ENCODE data around the gene KCNA10.

Gene KCNA10

DNA sequence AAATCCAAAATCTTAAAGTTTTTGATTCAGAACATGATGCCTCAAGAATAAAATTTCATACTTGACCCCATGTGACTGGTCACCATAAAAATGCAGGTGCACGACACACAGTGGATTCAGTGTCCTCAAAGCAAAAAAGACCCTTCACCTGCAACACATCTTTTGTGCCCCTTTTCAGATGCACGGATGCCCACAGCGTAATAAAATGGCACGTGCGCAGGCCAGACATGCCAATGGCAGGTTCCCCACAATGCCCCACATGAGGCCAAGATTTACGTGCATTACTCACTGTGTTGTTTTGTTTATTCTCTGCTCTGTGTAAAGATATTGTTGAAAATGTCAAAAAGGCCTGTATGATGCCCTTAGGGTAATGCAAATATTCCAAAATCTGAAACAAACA lies 9.3 kb downstream of the KCNA10 start:
- no peak overlapping the region for H3K4me2 ChIP-seq (ENCODE audit: low read length)
- H3K27me3 ChIP-seq (ENCODE audit: control insufficient read depth, insufficient read depth, low read length) = peaks cover 20% of the 10 kb centered on the region
- H3K4me1 ChIP-seq (ENCODE audit: control insufficient read depth, insufficient read depth, low read length) = no peaks in the 10 kb centered on the region
- no peak overlapping the region for H3K9ac ChIP-seq (ENCODE audit: low read depth, low read length)
- no peaks in the 10 kb centered on the region for H3K36me3 ChIP-seq (ENCODE audit: insufficient read depth, low read length)
- no peaks in the 10 kb centered on the region for H3K9me3 ChIP-seq (replicated peaks; ENCODE audit: low read length)
- H3K4me3 ChIP-seq (ENCODE audit: low read length) = no peak overlapping the region

DNA sequence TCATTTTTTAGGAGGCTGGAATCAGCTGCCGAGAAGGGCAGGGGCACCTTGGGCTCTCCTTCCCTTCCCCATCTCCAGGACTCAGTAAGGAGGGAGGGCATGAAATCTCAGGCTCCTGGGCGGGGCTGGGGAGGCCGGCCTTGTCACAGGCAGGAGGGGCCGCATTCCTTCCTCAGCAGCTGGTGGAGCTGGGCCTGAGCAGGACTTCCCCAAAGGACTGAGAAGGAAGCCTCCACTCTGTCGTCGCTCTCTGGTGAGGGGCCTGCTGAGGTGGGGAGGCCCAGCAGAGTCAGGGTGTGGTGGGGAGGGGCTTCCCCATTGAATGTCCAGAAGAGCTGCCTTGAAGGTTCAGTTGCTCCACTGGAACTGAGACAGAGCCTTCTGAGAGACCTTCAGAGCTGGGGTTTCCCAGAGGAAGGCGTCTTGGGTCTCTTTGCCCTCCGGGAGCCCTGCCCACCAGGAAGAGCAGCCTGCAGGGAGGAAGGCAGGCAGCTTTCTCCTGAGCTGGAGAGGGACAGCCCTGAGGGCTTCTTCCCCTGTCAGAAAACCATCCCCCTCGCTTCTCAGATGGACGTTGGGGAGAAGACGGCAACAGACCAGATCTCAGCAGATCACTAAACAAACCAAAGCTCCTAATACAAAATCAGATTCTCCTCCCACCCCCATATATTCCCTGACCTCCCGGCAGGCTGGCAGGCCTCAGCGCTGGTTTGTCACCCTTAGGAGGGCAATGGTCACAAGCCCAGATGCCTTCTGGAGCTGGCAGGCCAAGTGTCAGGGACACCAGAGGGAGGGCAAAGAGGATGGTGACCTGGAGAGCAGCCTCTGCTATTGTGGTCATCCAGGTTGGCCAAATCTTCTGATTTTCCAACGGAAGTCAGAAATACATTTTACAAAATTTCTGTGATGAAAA lies 10.7 kb downstream of the KCNA10 start:
- Histone ChIP-seq H3K9me3 (replicated peaks; ENCODE audit: low read length) (no peaks in the 10 kb centered on the region), H3K4me3 (ENCODE audit: low read length) (no peak overlapping the region), H3K27me3 (ENCODE audit: control insufficient read depth, insufficient read depth, low read length) (peaks cover 31% of the 10 kb centered on the region), H3K36me3 (ENCODE audit: insufficient read depth, low read length) (no peaks in the 10 kb centered on the region), H3K4me2 (ENCODE audit: low read length) (no peak overlapping the region), H3K9ac (ENCODE audit: low read depth, low read length) (no peak overlapping the region), H3K4me1 (ENCODE audit: control insufficient read depth, insufficient read depth, low read length) (no peaks in the 10 kb centered on the region)

DNA sequence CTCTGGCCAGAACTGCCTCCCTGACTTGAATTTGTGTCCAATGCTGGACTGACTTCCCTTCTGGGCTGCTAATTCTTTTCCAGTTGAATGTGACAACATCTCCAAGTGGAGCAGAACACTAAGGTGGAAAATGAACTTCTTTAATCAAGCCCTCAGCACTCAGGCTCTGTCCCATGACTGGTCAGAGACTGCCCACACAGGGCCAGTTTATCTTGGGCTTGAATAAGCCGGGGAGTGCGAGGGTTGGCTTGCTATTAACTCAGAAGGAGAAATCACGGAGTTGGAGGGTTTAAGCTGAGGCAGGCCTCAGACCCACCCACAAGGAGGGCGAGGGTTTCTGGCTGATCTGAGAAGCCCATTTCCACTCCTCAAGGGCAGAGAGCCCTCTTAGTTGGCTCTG lies 12.4 kb downstream of the KCNA10 start:
- Histone ChIP-seq H3K4me3 (ENCODE audit: low read length) (no peak overlapping the region), H3K27me3 (ENCODE audit: control insufficient read depth, insufficient read depth, low read length) (peaks cover 48% of the 10 kb centered on the region), H3K4me2 (ENCODE audit: low read length) (no peak overlapping the region), H3K36me3 (ENCODE audit: insufficient read depth, low read length) (no peaks in the 10 kb centered on the region), H3K9me3 (replicated peaks; ENCODE audit: low read length) (no peaks in the 10 kb centered on the region), H3K4me1 (ENCODE audit: control insufficient read depth, insufficient read depth, low read length) (no peaks in the 10 kb centered on the region), H3K9ac (ENCODE audit: low read depth, low read length) (no peak overlapping the region)

DNA sequence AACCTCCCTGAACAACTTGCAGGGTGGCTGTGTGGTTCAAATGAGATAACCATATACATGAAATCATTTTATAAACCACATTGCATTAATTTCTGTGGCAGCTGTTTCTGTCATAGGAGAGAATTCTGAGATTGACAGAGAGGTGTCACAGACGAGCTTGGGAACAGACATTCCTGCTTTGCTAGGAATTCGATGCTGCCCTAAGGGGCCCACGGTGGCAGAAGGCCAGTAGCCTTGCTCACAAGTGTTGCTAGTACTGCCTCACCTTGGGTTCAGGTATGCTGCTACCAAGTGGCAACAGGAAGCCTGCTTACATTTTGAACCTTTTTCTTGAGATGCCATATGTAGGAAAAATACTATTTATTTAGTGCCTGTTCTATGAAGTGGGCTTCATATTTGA lies 13.4 kb downstream of the KCNA10 start:
- no peaks in the 10 kb centered on the region for H3K9me3 ChIP-seq (replicated peaks; ENCODE audit: low read length)
- H3K4me1 ChIP-seq (ENCODE audit: control insufficient read depth, insufficient read depth, low read length) = no peaks in the 10 kb centered on the region
- H3K27me3 ChIP-seq (ENCODE audit: control insufficient read depth, insufficient read depth, low read length) = peaks cover 49% of the 10 kb centered on the region
- H3K4me2 ChIP-seq (ENCODE audit: low read length) = no peak overlapping the region
- no peak overlapping the region for H3K9ac ChIP-seq (ENCODE audit: low read depth, low read length)
- H3K36me3 ChIP-seq (ENCODE audit: insufficient read depth, low read length) = no peaks in the 10 kb centered on the region
- H3K4me3 ChIP-seq (ENCODE audit: low read length) = no peak overlapping the region

DNA sequence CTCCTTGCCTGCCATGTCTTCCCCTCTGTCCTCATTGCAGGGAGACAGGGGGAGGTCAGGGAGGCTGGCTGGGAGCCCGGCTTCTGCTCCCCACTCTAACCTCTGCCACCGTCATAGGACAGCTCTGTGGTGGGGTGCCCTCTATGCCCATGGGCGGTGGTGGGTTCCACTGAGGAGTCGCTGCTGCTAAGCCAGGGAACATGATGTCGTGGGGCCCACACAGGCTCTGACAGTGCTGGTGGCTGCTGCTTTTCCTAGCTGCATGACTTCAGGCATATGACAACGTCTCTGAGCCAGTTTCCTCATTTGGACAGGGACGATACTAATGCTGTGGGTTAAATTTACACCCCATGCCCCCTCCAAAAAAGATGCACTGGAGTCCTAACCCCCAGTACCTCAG lies 14.7 kb downstream of the KCNA10 start:
- H3K4me1 ChIP-seq (ENCODE audit: control insufficient read depth, insufficient read depth, low read length) = no peaks in the 10 kb centered on the region
- no peaks in the 10 kb centered on the region for H3K9me3 ChIP-seq (replicated peaks; ENCODE audit: low read length)
- H3K27me3 ChIP-seq (ENCODE audit: control insufficient read depth, insufficient read depth, low read length) = peaks cover 57% of the 10 kb centered on the region
- no peak overlapping the region for H3K9ac ChIP-seq (ENCODE audit: low read depth, low read length)
- no peak overlapping the region for H3K4me2 ChIP-seq (ENCODE audit: low read length)
- no peaks in the 10 kb centered on the region for H3K36me3 ChIP-seq (ENCODE audit: insufficient read depth, low read length)
- H3K4me3 ChIP-seq (ENCODE audit: low read length) = no peak overlapping the region

DNA sequence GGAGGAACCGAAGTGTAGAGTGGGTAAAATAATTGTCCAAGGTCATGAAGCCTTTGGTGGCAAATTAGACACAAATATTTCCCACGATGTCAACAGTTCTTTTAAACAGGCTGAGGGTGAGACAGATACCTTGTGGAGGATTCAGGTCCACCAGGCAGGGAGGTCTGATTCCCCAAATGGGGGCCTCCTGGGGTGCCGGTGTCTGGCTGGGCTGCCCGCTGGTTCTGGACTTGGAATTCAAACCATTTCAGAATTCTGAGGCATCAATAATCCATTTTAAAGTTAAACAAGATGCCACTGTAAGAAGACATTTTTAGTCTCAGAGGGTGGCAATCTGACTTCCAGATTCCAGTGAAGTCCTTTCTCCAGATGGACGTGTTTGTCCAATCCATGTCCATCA lies 15.5 kb downstream of the KCNA10 start:
- Histone ChIP-seq H3K4me1 (ENCODE audit: control insufficient read depth, insufficient read depth, low read length) (no peaks in the 10 kb centered on the region), H3K4me2 (ENCODE audit: low read length) (no peak overlapping the region), H3K4me3 (ENCODE audit: low read length) (no peak overlapping the region), H3K36me3 (ENCODE audit: insufficient read depth, low read length) (no peaks in the 10 kb centered on the region), H3K27me3 (ENCODE audit: control insufficient read depth, insufficient read depth, low read length) (peaks cover 55% of the 10 kb centered on the region), H3K9me3 (replicated peaks; ENCODE audit: low read length) (no peaks in the 10 kb centered on the region), H3K9ac (ENCODE audit: low read depth, low read length) (no peak overlapping the region)

DNA sequence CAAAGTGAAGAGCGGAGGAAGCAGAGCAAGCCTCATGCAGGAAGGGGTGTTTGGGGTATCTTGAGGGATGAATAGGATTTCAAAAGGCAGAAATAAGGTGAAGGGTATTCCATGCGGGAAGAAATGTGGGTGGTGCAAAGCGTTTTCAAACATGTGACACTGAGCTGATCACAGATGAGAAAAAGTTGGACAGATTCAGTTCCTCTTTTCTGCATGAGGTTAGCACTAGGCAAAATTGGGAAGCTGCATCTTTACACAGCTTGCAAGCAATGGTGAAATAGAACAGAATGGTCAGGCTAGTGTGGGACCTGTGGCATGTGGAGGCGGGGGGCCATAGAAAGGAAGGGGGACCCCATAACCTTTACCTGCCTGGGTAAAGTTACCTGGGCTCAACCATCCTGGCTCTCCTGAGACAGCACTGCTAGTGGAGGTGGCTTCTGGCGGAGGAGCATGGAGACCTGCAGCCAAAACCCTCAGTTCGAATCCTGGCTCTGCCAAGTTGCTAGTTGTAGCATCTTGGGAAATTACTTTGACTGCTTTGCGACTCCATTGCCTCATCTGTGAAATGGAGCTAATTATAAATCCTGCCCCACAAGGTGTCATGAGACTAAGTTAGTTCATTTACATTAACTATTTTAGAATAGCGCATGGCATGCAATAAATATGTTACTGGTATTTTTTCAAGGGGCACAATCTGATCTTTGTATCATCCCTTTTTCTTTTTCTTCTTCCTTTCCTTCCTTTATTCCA lies 16.4 kb downstream of the KCNA10 start:
- no peaks in the 10 kb centered on the region for H3K36me3 ChIP-seq (ENCODE audit: insufficient read depth, low read length)
- no peaks in the 10 kb centered on the region for H3K9me3 ChIP-seq (replicated peaks; ENCODE audit: low read length)
- no peak overlapping the region for H3K9ac ChIP-seq (ENCODE audit: low read depth, low read length)
- H3K4me3 ChIP-seq (ENCODE audit: low read length) = no peak overlapping the region
- peaks cover 58% of the 10 kb centered on the region for H3K27me3 ChIP-seq (ENCODE audit: control insufficient read depth, insufficient read depth, low read length)
- no peak overlapping the region for H3K4me2 ChIP-seq (ENCODE audit: low read length)
- H3K4me1 ChIP-seq (ENCODE audit: control insufficient read depth, insufficient read depth, low read length) = no peaks in the 10 kb centered on the region

DNA sequence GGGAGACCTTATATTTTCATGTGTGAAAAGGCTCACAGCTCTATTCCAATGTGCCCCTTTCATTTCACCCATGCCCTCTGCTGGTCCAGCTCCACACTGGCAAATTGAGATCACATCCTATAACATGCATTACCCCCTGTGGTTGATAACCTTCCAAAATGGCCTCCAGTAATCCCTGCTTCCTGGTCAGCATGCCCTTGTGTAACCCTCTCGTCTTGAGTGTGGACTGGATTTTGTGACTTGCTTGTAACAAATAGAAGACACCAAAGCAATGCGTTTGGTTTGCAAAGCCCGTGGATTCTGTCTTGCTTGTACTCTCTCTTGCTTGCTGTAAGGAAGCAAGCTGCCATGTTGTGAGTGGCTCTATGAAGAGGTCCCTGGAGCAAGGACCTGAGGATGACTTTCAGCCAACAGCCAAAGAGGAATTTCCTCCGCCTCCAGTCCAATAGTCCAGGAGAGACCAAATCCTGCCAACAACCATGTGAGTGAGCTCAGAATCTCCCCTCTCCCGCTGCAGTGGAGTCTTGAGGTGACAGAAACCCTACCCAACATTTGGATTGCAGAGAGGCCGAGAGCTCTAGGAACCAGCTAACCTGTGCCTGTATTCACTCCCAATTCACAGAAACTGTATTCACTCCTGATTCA lies 17.4 kb downstream of the KCNA10 start:
- no peaks in the 10 kb centered on the region for H3K9me3 ChIP-seq (replicated peaks; ENCODE audit: low read length)
- H3K9ac ChIP-seq (ENCODE audit: low read depth, low read length) = no peak overlapping the region
- H3K4me3 ChIP-seq (ENCODE audit: low read length) = no peak overlapping the region
- no peak overlapping the region for H3K4me2 ChIP-seq (ENCODE audit: low read length)
- H3K4me1 ChIP-seq (ENCODE audit: control insufficient read depth, insufficient read depth, low read length) = no peaks in the 10 kb centered on the region
- peaks cover 51% of the 10 kb centered on the region for H3K27me3 ChIP-seq (ENCODE audit: control insufficient read depth, insufficient read depth, low read length)
- no peaks in the 10 kb centered on the region for H3K36me3 ChIP-seq (ENCODE audit: insufficient read depth, low read length)

DNA sequence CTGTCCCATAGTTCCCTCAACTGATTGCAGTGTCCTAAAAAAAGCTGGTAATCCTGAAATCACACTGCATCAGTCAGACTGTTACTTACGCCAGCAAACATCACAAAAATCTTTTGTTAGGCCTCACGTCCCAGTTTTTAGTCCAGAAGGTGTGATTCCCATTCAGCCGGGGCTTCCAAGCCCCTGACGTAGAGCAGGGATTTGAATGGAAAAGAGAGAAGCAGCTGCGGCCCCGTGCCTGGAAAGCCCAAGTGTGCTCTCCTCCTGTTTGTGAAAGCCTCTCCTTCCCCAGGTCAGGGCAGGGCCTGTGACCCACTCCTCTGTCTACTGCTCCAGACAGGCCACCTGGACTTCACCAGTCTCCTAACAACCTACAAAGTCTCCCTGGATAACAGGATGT lies 20.7 kb downstream of the KCNA10 start:
- Histone ChIP-seq H3K9ac (ENCODE audit: low read depth, low read length) (no peak overlapping the region), H3K4me3 (ENCODE audit: low read length) (no peak overlapping the region), H3K27me3 (ENCODE audit: control insufficient read depth, insufficient read depth, low read length) (peaks cover 52% of the 10 kb centered on the region), H3K36me3 (ENCODE audit: insufficient read depth, low read length) (no peaks in the 10 kb centered on the region), H3K4me1 (ENCODE audit: control insufficient read depth, insufficient read depth, low read length) (no peaks in the 10 kb centered on the region), H3K9me3 (replicated peaks; ENCODE audit: low read length) (no peaks in the 10 kb centered on the region), H3K4me2 (ENCODE audit: low read length) (no peak overlapping the region)

DNA sequence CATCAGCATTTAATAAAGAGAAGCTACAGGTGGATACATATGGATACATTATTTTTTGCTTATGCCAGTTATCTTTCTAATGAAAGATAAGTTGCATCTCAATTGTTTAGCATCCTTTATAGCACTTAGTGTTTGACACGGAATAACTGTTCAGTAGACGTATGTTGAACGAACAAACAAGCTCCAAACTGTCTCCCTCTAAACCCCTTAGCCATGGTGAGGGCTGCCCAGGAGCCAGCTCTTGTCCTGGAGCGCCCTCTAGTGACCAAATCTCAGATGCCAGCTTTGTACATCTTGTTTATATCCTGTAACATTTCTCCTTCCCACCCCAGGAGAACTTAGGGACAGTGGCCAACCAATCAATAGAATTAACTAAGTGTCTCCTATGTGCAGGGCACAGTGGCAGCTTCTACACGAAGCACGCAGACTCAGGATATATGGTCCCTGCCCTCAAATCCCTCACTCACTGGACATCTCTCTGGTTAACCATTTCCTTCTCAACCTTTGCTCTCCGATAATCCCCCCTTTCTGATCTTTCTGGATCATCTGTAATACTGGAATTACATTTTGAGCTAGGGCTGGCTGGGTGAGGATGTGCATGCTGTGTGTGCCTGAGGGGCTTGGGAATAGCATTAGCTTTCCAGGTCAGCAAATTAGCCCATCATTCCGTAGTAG lies 22.9 kb downstream of the KCNA10 start:
- Histone ChIP-seq H3K4me1 (ENCODE audit: control insufficient read depth, insufficient read depth, low read length) (no peaks in the 10 kb centered on the region), H3K4me3 (ENCODE audit: low read length) (no peak overlapping the region), H3K36me3 (ENCODE audit: insufficient read depth, low read length) (no peaks in the 10 kb centered on the region), H3K4me2 (ENCODE audit: low read length) (no peak overlapping the region), H3K9ac (ENCODE audit: low read depth, low read length) (no peak overlapping the region), H3K9me3 (replicated peaks; ENCODE audit: low read length) (no peaks in the 10 kb centered on the region), H3K27me3 (ENCODE audit: control insufficient read depth, insufficient read depth, low read length) (peaks cover 40% of the 10 kb centered on the region)

All from skeletal muscle satellite cell (primary cell).